Measurements from ENCODE around the gene SLC16A10. TPM values are rescaled to one million over a fixed set of nuclear protein-coding genes. Genes with fewer than 3 reads are reported as not detected.

Gene SLC16A10
- total and polyA plus RNA-seq, 2 of the 8 experiments (the other 6 are each of a cell fraction or from before 2014, with no cell fraction given), result 18.6 to 23.2 TPM

DNA sequence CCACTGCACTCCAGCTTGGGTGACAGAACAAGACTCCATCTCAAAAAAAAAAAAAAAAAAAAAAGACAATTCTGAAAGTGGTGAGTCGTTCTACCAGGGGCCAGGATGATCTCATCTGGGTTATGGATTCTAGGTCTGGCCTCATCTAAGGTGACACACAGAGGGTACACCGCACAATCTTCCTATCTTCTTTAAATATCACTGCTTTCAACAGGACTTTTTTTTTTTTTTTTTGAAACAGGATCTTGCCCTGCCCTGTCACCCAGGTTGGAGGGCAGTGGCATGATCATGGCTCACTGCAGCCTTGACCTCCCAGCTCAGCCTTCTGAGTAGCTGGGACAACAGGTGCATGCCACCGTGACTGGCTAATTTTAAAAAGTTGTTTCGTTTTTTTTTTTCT, 67.7 kb downstream of the SLC16A10 start (continued):
- TF ChIP-seq, protein P1, sequence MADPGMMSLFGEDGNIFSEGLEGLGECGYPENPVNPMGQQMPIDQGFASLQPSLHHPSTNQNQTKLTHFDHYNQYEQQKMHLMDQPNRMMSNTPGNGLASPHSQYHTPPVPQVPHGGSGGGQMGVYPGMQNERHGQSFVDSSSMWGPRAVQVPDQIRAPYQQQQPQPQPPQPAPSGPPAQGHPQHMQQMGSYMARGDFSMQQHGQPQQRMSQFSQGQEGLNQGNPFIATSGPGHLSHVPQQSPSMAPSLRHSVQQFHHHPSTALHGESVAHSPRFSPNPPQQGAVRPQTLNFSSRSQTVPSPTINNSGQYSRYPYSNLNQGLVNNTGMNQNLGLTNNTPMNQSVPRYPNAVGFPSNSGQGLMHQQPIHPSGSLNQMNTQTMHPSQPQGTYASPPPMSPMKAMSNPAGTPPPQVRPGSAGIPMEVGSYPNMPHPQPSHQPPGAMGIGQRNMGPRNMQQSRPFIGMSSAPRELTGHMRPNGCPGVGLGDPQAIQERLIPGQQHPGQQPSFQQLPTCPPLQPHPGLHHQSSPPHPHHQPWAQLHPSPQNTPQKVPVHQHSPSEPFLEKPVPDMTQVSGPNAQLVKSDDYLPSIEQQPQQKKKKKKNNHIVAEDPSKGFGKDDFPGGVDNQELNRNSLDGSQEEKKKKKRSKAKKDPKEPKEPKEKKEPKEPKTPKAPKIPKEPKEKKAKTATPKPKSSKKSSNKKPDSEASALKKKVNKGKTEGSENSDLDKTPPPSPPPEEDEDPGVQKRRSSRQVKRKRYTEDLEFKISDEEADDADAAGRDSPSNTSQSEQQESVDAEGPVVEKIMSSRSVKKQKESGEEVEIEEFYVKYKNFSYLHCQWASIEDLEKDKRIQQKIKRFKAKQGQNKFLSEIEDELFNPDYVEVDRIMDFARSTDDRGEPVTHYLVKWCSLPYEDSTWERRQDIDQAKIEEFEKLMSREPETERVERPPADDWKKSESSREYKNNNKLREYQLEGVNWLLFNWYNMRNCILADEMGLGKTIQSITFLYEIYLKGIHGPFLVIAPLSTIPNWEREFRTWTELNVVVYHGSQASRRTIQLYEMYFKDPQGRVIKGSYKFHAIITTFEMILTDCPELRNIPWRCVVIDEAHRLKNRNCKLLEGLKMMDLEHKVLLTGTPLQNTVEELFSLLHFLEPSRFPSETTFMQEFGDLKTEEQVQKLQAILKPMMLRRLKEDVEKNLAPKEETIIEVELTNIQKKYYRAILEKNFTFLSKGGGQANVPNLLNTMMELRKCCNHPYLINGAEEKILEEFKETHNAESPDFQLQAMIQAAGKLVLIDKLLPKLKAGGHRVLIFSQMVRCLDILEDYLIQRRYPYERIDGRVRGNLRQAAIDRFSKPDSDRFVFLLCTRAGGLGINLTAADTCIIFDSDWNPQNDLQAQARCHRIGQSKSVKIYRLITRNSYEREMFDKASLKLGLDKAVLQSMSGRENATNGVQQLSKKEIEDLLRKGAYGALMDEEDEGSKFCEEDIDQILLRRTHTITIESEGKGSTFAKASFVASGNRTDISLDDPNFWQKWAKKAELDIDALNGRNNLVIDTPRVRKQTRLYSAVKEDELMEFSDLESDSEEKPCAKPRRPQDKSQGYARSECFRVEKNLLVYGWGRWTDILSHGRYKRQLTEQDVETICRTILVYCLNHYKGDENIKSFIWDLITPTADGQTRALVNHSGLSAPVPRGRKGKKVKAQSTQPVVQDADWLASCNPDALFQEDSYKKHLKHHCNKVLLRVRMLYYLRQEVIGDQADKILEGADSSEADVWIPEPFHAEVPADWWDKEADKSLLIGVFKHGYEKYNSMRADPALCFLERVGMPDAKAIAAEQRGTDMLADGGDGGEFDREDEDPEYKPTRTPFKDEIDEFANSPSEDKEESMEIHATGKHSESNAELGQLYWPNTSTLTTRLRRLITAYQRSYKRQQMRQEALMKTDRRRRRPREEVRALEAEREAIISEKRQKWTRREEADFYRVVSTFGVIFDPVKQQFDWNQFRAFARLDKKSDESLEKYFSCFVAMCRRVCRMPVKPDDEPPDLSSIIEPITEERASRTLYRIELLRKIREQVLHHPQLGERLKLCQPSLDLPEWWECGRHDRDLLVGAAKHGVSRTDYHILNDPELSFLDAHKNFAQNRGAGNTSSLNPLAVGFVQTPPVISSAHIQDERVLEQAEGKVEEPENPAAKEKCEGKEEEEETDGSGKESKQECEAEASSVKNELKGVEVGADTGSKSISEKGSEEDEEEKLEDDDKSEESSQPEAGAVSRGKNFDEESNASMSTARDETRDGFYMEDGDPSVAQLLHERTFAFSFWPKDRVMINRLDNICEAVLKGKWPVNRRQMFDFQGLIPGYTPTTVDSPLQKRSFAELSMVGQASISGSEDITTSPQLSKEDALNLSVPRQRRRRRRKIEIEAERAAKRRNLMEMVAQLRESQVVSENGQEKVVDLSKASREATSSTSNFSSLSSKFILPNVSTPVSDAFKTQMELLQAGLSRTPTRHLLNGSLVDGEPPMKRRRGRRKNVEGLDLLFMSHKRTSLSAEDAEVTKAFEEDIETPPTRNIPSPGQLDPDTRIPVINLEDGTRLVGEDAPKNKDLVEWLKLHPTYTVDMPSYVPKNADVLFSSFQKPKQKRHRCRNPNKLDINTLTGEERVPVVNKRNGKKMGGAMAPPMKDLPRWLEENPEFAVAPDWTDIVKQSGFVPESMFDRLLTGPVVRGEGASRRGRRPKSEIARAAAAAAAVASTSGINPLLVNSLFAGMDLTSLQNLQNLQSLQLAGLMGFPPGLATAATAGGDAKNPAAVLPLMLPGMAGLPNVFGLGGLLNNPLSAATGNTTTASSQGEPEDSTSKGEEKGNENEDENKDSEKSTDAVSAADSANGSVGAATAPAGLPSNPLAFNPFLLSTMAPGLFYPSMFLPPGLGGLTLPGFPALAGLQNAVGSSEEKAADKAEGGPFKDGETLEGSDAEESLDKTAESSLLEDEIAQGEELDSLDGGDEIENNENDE (IDR thresholded peaks at IDR 0.05; ENCODE audit: insufficient replicate concordance, low read length), result no peak
- TF ChIP-seq SP2 (IDR thresholded peaks at IDR 0.05; ENCODE audit: low read length) (no peak), CBX5 (IDR thresholded peaks at IDR 0.05; ENCODE audit: low read depth, low read length) (no peak), EZH2 (IDR thresholded peaks at IDR 0.05; ENCODE audit: low read depth, low read length, severe bottlenecking) (no peak), ZNF274 (IDR thresholded peaks at IDR 0.05; ENCODE audit: borderline replicate concordance, extremely low read depth, low read length) (no peak), MAFK (IDR thresholded peaks at IDR 0.05; ENCODE audit: low read depth, low read length) (no peak), SP1 (IDR thresholded peaks at IDR 0.05; ENCODE audit: low read depth, low read length) (no peak), TCF12 (IDR thresholded peaks at IDR 0.05; ENCODE audit: low read depth, low read length) (no peak), CHD1 (IDR thresholded peaks at IDR 0.05; ENCODE audit: low read depth, low read length) (no peak), SAP30 (IDR thresholded peaks at IDR 0.05; ENCODE audit: insufficient read depth, insufficient replicate concordance, low read length) (no peak), ASH2L (IDR thresholded peaks at IDR 0.05; ENCODE audit: low read length) (no peak)
- TF ChIP-seq, protein P2, sequence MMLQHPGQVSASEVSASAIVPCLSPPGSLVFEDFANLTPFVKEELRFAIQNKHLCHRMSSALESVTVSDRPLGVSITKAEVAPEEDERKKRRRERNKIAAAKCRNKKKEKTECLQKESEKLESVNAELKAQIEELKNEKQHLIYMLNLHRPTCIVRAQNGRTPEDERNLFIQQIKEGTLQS (IDR thresholded peaks at IDR 0.05; ENCODE audit: insufficient read depth, low read depth, low read length), result no peak
